ENCODE results near the gene ECE2.

- TF ChIP-seq CTCF (IDR thresholded peaks at IDR 0.05): peak; percentile 72 to 85 (median 76)
- no peak for TF ChIP-seq POLR2A (IDR thresholded peaks at IDR 0.05)
- TF ChIP-seq POLR2AphosphoS5 (IDR thresholded peaks at IDR 0.05): no peak
- TF ChIP-seq EP300 (IDR thresholded peaks at IDR 0.05; ENCODE audit: low read depth): no peak
Measured at GRCh38 chr3:184227481-184227935, 48.3 kb upstream of the ECE2 start.
